Left lobe of liver (tissue), 2 donors: Measurements from ENCODE around the gene FRZB. TPM values are rescaled to one million over a fixed set of nuclear protein-coding genes. Genes with fewer than 3 reads are reported as not detected.

ENCODE experiments used
- ATAC-seq: fragments of 200-7000 bp; cut with Tn5 transposase; one replicate; pipeline ENCODE4 v1.9.1; 2020; ENCODE audit warnings: mild to moderate bottlenecking, moderate library complexity
- DNase-seq: peaks from one replicate; pipeline ENCODE4 v3.0.0-alpha.2; 2020; ENCODE audit warnings: low spot score
- total RNA-seq: library from RNA; stranded (reverse); gene quantifications from one replicate; pipeline ENCODE4 v1.2.1, GENCODE V29; 2021
- donor health status: DM: no; HTN: no; CAD: no; lungs with moderate emphysema.
- donor health status: DM: no; HTN: yes; CAD: no.

The FRZB gene
- total RNA-seq, 1 donor from 2014 or later, result 0.28 TPM

DNA sequence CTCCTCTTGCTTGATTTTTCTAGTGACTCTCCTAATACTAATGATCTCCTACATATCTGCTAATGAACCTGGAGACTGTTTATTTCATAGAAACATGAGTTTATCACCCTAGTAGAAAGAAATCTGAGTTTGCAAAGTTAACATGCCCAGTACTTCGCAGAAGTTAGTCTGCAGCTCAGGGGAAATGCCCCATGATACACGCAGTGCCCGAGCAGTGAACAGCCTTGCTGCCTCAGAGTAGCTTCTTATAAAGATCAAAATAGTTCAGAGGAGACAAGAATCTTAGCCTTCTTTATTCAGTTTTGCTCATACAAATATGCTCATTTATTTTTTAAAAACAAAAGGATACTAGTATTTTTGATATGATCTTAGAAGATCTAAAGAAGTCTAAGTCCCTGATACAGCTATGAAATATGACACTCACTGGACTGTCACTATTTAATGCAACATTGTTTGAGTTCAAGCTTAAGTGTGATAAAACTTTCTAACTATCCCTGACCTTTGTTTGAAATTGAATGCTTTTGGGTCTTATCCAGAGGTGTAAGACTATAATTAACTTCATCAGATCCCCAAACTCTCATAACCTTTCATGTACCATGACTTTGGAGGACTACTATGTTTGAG lies 20.5 kb downstream of the FRZB start:
- ATAC-seq (no peak), DNase-seq (no peak)

- ATAC-seq (no peak), DNase-seq (no peak)
Observed at GRCh38 chr2:182836451-182836850, 30.0 kb downstream of the FRZB start.

- DNase-seq (no peak), ATAC-seq (no peak)
Observed at GRCh38 chr2:182834293-182834692, 32.1 kb downstream of the FRZB start.

- ATAC-seq (no peak), DNase-seq (no peak)
Observed at GRCh38 chr2:182833084-182833854, 33.2 kb downstream of the FRZB start.

DNA sequence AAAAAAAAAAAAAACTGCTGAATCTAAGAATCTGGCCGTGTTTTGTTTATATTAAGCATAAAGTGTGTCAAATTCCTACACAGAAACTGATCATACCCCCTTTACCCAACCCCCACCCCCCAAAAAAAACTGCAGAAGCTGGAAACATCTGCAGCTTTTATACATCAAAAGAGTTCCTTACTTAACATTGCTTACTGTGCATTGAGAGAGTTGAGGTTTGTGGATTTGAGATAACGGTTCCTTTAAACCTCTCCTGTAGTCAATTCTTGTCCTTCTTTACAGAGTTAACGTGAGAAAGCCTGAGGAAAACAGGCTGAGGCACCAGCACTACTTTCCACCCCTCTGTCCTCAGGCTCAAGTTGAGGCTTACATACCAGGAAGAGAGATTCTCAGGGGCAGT lies 34.5 kb downstream of the FRZB start:
- DNase-seq (no peak), ATAC-seq (no peak)

DNA sequence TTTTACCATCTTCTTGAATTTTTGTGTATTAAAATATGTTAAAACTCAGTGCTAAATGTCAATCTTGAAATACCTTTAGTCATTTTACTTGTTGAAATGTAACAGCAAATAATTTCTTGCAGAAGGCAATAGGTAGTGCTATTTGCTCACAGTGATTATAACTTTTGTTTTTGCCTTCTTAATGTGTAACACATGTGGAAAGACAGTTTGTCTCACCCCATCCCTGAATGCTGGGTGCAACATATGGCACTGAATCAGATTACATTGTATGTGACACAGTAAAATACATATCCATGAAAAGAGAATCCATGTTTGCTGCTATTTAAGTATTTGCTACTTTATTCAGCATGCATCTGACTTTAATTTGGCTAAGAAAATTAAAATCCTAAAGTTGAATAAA lies 35.3 kb downstream of the FRZB start:
- ATAC-seq (no peak), DNase-seq (no peak)

- no peak for ATAC-seq
- no peak for DNase-seq
Observed at GRCh38 chr2:182827182-182827879, 39.1 kb downstream of the FRZB start.

DNA sequence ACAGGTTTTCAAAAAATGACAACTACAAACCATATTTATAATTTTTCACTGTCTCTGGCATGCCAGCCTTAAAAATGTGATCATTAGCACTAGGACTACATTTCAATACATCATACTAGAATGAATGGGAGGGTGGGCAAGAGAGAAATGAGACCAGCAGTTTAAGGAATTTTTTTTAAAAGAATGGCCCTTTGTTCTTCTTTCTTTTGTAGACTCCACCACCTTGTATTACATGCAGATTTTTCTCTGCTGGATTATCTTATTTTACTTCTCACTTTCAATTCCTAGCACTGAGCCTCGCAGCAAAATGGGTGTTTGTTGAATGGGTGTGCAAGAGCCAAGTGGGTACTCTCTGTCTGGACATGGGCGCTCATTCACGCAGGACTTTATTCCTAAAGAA lies 39.9 kb downstream of the FRZB start:
- ATAC-seq, result no peak
- no peak for DNase-seq

- ATAC-seq (no peak), DNase-seq (no peak)
Observed at GRCh38 chr2:182826064-182826463, 40.4 kb downstream of the FRZB start.

- DNase-seq (no peak), ATAC-seq (no peak)
Observed at GRCh38 chr2:182824767-182825158, 41.7 kb downstream of the FRZB start.

- ATAC-seq (no peak), DNase-seq (no peak)
Observed at GRCh38 chr2:182824056-182824766, 42.2 kb downstream of the FRZB start.

GRCh38 chr2:182822733-182823132 lies 43.7 kb downstream of the FRZB start:
- DNase-seq, result no peak

DNA sequence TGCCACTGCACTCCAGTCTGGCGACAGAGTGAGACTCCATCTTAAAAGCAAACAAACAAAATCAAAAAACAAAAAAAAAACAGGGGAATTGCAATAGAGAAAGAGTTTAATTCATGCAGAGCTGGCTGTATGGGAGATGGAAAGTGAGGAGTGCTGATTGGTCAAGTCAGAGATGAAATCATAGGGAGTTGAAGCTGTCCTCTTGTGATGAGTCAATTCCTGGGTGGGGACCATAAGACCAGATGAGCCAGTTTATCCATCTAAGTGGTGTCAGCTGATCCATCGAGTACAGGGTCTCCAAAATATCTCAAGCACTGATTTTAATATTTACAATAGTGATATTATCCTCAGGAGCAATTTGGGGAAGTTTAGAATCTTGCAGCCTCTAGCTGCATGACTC lies 45.3 kb downstream of the FRZB start:
- no peak for ATAC-seq
- DNase-seq, result no peak

More at GRCh38 chr2:182822733-182823132, 43.7 kb downstream of the FRZB start:
- ATAC-seq, result no peak

DNA sequence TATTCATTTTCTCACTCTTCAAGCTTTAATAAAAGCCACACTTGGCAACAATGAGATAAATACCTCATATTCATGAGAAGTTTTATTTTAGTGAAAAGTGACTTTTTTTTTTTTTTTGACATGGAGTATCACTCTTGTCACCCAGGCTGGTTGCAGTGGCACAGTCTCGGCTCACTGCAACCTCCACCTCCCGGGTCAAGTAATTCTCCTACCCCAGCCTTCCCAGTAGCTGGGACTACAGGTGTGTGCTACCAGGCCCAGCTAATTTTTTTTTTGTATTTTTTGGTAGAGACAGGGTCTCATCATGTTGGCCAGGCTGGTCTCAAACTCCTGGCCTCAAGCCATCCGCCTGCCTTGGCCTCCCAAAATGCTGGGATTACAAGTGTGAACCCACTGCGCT lies 47.0 kb downstream of the FRZB start:
- DNase-seq (no peak), ATAC-seq (no peak)

- DNase-seq (no peak), ATAC-seq (no peak)
Observed at GRCh38 chr2:182818925-182819324, 47.5 kb downstream of the FRZB start.

GRCh38 chr2:182818501-182818900 lies 47.9 kb downstream of the FRZB start:
- ATAC-seq, result no peak
- no peak for DNase-seq

DNA sequence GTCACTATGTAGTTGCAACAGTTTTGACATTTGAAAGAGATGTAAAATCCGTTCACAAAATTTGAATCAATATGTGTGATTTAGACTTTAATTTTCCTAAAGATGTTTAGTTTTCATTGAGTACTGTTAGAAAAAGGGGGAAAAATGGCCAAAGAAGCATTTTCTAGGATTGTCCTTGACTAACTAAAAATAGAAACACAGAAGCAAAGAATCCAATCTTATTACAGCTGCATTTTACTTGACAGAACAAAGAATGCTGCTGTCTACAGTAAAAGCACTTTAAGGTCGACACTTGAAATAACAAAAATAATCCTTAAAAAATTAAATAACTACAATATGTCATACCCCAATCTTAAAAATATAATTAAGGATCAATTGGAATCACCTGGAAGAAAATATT lies 48.9 kb downstream of the FRZB start:
- no peak for ATAC-seq
- no peak for DNase-seq

- ATAC-seq, result no peak
- no peak for DNase-seq
Observed at GRCh38 chr2:182816866-182817265, 49.6 kb downstream of the FRZB start.

- ATAC-seq (no peak), DNase-seq (no peak)
Observed at GRCh38 chr2:182814804-182815203, 51.6 kb downstream of the FRZB start.

DNA sequence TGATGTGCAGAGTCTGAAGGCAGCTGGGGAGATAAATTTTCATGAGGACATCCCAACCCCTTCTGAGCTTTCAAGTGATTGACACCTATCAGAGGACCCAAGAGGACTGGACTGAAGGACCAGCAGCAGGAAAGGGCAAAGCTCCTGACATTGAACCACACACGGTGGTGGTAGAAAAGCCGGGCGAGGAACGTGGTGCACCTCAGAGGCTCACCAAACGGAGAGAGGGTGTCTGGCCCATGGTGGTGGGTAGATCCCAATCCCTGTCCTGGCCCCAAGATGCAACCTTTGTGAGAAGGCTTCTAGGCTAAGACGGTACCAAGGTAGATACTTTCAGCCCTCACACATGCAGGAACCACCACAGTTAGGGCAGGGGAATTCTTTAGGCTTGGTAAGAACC lies 52.1 kb downstream of the FRZB start:
- DNase-seq (no peak), ATAC-seq (no peak)

DNA sequence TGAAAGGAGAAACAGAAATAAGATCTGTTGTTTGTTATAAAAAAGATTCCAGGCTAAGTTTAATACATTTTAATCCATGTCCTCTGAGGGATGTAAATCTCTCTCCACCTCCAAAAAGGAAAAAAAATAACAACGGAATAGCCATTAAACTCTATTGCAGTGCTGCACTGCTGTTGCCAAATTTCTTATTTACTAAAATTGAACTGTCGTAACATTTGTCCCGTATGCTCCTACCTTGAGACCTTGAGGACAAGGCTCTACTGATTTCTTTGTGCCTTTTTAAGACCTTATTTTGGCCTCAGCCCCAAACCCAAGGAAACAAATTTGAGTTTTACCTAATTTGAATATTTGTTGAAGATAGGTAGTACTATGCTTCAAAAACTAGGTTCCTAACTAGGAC lies 56.4 kb downstream of the FRZB start:
- peak; percentile 60 for ATAC-seq

GRCh38 chr2:182807319-182807718 lies 59.1 kb downstream of the FRZB start:
- DNase-seq (no peak), ATAC-seq (no peak)

More for the DNA sequence above, 56.4 kb downstream of the FRZB start:
- no peak for DNase-seq
